Measurements from ENCODE around the gene HOXD9.

HOXD9 gene

DNA sequence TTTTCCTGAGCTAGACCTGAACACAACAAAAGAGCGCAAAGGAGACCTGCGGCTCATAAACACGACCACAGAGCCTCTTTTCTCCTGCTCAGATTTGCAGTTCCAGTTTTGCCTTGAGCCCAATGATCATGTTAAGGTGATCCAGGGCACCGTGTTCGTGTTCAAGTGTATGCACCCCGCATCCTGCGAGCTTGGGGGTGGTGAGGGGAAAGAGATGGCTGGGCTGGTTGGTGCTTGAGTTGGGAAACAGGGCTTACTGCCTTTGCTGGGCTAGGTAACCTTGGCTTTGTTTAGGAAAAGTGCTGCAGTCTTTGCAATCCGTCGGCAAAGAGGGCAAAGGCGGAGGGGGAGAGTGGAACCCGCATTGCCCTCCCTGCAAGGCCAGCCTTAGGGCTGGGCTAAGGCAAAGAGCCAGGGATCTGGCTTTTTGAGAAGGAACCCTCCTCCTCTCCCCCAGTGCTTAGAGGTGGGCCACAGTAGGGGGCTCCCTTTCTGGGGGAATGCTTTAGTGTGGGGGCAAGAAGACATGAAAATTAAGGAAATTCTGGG lies 4.6 kb upstream of the HOXD9 start:
- H3K27me3 ChIP-seq (ENCODE audit: control insufficient read depth, insufficient read depth, low read length) = peaks cover 35% of the 10 kb centered on the region
- no peaks in the 10 kb centered on the region for H3K4me1 ChIP-seq
- H2AFZ ChIP-seq = no peak overlapping the region
- H3K36me3 ChIP-seq (ENCODE audit: control insufficient read depth, insufficient read depth, low read length) = no peaks in the 10 kb centered on the region
- H3K9me3 ChIP-seq (ENCODE audit: control insufficient read depth, low read length) = no peaks in the 10 kb centered on the region
- TF ChIP-seq, protein P1, sequence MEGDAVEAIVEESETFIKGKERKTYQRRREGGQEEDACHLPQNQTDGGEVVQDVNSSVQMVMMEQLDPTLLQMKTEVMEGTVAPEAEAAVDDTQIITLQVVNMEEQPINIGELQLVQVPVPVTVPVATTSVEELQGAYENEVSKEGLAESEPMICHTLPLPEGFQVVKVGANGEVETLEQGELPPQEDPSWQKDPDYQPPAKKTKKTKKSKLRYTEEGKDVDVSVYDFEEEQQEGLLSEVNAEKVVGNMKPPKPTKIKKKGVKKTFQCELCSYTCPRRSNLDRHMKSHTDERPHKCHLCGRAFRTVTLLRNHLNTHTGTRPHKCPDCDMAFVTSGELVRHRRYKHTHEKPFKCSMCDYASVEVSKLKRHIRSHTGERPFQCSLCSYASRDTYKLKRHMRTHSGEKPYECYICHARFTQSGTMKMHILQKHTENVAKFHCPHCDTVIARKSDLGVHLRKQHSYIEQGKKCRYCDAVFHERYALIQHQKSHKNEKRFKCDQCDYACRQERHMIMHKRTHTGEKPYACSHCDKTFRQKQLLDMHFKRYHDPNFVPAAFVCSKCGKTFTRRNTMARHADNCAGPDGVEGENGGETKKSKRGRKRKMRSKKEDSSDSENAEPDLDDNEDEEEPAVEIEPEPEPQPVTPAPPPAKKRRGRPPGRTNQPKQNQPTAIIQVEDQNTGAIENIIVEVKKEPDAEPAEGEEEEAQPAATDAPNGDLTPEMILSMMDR (IDR thresholded peaks at IDR 0.05) = no peak
- no peaks in the 10 kb centered on the region for H3K79me2 ChIP-seq
- H3K4me3 ChIP-seq (ENCODE audit: low read depth, low read length) = no peak overlapping the region
- no peak overlapping the region for H3K4me2 ChIP-seq (ENCODE audit: low read length)
- no peak overlapping the region for H3K27ac ChIP-seq
- H3K9ac ChIP-seq = no peak overlapping the region

GRCh38 chr2:176118601-176119339 lies 3.7 kb upstream of the HOXD9 start:
- H3K27me3 ChIP-seq (ENCODE audit: control insufficient read depth, insufficient read depth, low read length) = peaks cover 35% of the 10 kb centered on the region
- H3K36me3 ChIP-seq (ENCODE audit: control insufficient read depth, insufficient read depth, low read length) = no peaks in the 10 kb centered on the region
- H2AFZ ChIP-seq = no peak overlapping the region
- no peak overlapping the region for H3K4me3 ChIP-seq (ENCODE audit: low read depth, low read length)
- H3K27ac ChIP-seq = no peak overlapping the region
- TF ChIP-seq, protein P1 (IDR thresholded peaks at IDR 0.05) = no peak
- H3K4me2 ChIP-seq (ENCODE audit: low read length) = no peak overlapping the region
- H3K9me3 ChIP-seq (ENCODE audit: control insufficient read depth, low read length) = no peaks in the 10 kb centered on the region
- H3K9ac ChIP-seq = no peak overlapping the region
- H3K4me1 ChIP-seq = no peaks in the 10 kb centered on the region
- H3K79me2 ChIP-seq = no peaks in the 10 kb centered on the region

DNA sequence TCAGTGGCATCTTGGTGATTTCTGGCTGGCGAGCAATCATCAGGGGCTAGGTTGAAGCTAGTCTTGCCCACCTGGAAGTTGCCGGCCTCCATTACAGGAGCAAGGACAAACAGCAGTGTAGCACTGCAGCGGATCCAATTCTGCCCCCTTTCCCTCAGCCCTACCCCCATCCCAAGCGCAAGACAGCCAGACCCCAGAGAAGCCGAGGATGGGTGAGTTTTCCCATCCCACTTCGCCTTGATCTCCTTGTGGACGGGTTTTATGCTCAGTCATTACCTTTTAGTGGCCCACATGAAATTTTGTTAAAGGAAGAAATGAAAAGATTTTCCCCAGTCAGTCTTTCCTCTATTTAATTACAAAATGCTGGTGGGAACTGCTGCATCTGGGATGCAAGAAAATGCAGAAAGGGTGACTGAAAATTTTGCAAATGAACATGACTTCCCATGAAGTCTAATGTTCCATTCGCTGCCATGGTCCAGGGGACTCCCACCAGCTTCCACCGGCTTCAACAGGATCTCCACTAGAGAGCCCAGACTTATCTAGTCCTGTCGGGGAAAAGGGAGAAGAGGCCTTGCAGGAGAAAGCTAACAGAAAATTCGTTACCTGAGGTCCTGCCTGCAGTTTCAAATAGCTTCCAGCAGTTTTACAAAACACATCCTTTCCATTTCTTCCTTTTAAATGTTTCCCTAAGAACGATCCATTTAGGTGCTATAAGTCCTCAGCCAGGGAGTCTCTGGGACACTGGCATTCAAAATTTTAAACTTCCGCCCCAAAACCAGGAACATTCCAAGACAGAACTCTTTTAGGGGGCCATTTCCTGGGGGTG lies 1.9 kb upstream of the HOXD9 start:
- TF ChIP-seq, protein P1 (IDR thresholded peaks at IDR 0.05) = no peak
- Histone ChIP-seq H3K27ac (no peak overlapping the region), H3K9ac (no peak overlapping the region), H3K9me3 (ENCODE audit: control insufficient read depth, low read length) (no peaks in the 10 kb centered on the region), H3K4me2 (ENCODE audit: low read length) (no peak overlapping the region), H3K79me2 (no peaks in the 10 kb centered on the region), H3K4me1 (no peaks in the 10 kb centered on the region), H2AFZ (no peak overlapping the region), H3K4me3 (ENCODE audit: low read depth, low read length) (no peak overlapping the region), H3K36me3 (ENCODE audit: control insufficient read depth, insufficient read depth, low read length) (no peaks in the 10 kb centered on the region), H3K27me3 (ENCODE audit: control insufficient read depth, insufficient read depth, low read length) (peaks cover 36% of the 10 kb centered on the region)

DNA sequence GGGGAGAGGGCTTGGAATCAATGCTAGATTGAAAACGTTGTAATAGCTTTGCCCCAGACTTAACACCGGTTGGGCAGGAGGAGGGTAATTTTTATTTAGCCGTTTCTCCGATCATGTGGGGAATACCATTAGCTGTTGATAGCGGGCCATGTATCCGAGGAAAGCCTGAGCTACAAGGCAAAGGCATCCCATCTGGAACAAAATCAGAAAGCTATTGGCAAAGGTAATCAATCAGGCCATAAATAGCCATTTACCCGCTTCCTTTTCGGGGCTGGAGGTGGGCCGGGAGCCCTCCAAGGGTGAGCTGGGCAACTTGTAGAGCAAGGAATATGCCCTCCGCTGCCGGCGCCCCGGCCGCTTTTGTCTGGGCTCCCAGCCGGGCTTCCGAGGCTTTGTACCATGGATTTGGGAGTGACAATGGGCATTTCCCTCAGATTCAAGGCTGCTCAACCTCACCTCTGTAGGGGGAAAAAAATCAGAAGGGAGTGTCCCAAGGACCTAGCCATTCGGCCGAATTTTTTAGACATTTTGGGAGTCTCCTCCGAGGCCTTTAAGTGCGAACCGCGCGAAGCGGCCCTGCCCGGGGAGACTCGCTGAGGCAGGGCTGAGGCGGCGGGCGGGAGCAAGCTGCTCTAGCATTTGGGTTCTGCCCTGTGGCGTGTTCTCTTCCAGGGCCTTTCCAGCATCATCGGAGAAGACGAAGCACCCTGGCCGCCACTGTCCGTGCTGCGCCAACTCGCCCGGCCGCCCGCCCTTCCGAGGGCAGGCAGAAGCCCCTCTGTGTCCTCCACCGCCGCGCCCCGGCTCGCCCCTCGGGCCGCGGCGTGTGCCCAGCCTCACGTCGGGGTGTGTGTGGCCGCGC lies 1.1 kb upstream of the HOXD9 start:
- H3K27ac ChIP-seq = no peak overlapping the region
- H3K9me3 ChIP-seq (ENCODE audit: control insufficient read depth, low read length) = no peaks in the 10 kb centered on the region
- no peaks in the 10 kb centered on the region for H3K36me3 ChIP-seq (ENCODE audit: control insufficient read depth, insufficient read depth, low read length)
- no peak overlapping the region for H3K9ac ChIP-seq
- H3K4me1 ChIP-seq = no peaks in the 10 kb centered on the region
- no peaks in the 10 kb centered on the region for H3K79me2 ChIP-seq
- no peak overlapping the region for H2AFZ ChIP-seq
- H3K27me3 ChIP-seq (ENCODE audit: control insufficient read depth, insufficient read depth, low read length) = peaks cover 32% of the 10 kb centered on the region
- no peak overlapping the region for H3K4me2 ChIP-seq (ENCODE audit: low read length)
- H3K4me3 ChIP-seq (ENCODE audit: low read depth, low read length) = no peak overlapping the region
- TF ChIP-seq, protein P1 (IDR thresholded peaks at IDR 0.05) = no peak
